ENCODE measurements around the gene PRICKLE1.

PRICKLE1 gene

DNA sequence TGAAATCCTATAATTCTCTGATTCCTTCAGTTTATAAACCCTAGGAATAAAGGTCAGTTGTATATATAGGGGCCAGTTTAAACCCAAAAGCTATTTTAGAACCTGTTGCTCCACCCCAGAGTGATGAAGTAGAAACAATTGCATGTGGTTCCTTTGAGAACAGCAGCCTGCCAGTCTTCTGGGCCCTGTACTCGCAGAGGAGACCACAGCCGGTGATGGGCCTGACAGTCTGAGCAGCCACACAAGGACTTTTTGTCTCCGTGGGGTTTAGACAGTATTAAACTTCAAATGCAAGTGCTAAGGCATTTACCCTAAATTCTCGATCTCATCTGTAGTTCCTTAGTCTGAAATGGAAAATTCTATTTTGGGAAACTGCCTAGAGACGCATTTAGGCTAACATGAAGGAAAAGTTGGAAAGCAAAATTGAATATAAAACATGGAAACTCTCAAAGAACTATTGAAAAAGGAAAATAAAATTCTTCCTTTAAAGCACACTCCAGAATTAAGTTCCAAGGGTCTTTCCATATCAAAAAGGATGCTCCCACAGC, 80.6 kb downstream of the PRICKLE1 start:
- no peak overlapping the region for H3K27ac ChIP-seq
- TF ChIP-seq, protein P1, sequence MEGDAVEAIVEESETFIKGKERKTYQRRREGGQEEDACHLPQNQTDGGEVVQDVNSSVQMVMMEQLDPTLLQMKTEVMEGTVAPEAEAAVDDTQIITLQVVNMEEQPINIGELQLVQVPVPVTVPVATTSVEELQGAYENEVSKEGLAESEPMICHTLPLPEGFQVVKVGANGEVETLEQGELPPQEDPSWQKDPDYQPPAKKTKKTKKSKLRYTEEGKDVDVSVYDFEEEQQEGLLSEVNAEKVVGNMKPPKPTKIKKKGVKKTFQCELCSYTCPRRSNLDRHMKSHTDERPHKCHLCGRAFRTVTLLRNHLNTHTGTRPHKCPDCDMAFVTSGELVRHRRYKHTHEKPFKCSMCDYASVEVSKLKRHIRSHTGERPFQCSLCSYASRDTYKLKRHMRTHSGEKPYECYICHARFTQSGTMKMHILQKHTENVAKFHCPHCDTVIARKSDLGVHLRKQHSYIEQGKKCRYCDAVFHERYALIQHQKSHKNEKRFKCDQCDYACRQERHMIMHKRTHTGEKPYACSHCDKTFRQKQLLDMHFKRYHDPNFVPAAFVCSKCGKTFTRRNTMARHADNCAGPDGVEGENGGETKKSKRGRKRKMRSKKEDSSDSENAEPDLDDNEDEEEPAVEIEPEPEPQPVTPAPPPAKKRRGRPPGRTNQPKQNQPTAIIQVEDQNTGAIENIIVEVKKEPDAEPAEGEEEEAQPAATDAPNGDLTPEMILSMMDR (conservative IDR thresholded peaks at IDR 0.05), result no peak

DNA sequence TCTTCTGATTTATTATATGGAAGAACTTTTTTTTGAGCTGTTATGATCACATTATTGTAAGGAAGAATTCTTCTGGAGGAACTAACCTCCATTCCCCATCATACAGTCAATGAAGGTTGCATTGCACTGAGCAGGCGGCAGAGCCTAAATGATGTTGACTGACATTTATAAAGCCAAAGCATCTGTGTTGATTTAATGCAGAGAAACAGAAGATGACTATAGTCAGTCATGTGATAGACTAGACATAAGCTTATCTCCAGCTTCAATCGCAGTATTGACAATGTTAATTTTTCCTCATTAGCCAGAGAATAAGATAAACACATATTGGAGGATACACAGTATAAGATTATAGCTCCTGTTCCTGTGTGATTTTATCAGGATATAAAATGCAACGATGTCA, 82.0 kb downstream of the PRICKLE1 start:
- TF ChIP-seq, protein P1 (conservative IDR thresholded peaks at IDR 0.05), result no peak
- no peak overlapping the region for H3K27ac ChIP-seq

DNA sequence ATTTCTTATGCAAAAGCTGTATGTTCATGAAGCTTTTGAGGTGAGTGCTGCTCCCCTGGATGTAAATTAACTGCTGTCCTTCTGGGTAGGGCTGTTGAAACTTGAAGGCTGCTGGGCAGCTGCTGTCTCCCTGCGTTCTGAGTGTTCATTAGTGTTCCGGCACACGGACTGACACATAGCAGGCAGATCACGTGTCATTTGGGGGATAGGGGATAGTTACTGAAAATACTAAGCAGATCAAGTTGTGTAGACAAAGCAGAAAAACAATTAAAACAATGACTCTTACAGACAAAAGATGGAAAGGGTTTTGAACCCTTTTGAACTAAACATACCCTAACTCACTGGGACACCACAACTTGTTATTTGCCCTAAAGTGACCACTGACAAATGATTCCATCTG, 82.5 kb downstream of the PRICKLE1 start:
- H3K27ac ChIP-seq, result no peak overlapping the region
- TF ChIP-seq, protein P1 (conservative IDR thresholded peaks at IDR 0.05), result no peak

DNA sequence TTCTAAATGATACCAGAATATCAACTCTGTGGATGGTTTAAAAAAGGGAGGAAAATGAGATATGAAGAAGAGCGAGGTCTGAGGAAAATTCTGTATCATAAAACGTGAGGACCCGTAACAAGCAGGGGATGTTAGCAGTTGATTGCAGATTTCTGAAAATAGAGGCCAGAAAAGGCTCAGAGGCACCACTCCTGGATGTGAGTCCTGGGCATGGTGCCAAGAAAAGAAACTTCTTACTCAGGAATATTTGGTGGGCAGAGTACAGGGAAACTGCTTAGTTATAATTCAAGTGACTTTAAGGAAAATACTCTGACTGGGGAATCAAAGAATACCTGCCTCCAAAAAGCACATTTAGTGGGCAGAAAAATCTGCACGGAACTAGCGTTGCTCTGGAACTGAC, 85.5 kb downstream of the PRICKLE1 start:
- TF ChIP-seq, protein P1 (conservative IDR thresholded peaks at IDR 0.05), result no peak

DNA sequence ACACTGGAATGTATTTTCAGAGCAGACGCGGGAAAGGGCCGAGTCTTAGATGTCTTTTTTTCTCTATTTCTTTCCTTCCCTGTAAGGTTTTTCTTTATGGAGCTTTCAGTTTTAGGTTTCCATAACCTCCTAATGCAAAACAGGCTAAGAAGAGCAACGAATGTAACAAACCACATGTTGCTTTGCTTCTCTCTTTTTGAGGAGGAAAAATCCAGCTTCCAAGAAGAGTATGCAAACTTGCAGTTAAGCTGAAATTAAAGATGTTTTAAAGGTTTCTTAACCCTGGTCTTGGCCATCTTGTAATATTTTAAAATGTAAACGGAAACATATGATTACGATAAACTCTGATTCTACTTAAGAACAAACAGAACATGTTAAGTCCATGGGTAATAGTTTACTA, 86.9 kb downstream of the PRICKLE1 start:
- no peak overlapping the region for H3K27ac ChIP-seq
- TF ChIP-seq, protein P1 (conservative IDR thresholded peaks at IDR 0.05), result no peak

More for the DNA sequence above, 85.5 kb downstream of the PRICKLE1 start:
- no peak overlapping the region for H3K27ac ChIP-seq

DNA sequence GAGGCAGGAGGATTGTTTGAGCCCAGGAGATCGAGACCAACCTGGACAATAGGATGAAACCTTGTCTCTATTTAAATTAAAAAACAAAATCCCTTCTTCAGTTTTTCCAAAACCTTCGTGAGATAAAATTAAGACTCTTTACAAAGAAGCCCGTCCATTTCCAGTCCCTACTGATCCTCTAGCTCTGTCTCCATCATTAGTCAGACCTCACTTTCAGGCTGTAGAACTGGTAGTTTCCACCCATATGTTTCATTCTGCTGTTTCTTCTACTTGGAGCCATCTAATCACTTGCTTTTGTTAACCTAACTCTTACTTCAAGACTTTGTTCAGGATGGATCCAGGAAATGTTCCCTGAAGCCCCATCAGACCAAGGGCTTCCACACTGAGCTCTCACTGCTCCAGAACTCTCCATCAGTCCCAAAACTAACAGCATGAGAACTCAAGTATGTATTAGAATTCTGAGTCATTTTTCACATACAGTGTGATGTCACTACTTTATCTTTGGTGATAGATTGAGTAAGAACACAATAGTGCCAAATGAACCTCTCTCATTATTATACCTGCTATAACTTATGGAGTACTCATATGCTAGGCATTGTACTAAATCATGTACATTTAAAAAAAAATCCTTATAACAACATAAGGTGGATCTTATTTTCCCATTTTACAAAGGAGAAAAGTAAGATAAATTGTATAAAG, 90.8 kb downstream of the PRICKLE1 start:
- no peak overlapping the region for H3K27ac ChIP-seq
- TF ChIP-seq, protein P1 (conservative IDR thresholded peaks at IDR 0.05), result no peak

DNA sequence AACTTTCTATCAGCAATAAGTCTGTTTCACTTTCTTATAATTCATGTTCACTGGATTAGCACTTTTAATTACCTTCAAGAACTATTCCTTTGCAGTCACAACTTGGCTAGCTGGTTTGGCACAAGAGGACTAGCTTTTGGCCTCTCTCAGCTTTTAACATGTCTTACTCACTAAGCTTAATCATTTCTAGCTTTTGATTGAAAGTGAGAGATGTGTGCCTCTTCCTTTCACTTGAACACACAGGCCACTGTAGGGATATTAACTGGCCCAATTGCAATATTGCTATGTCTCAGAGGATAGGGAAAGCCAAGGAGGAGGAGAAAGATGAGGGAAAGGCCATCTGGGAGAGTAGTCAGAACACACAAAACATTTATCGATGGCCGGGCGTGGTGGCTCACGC, 92.7 kb downstream of the PRICKLE1 start:
- TF ChIP-seq, protein P1 (conservative IDR thresholded peaks at IDR 0.05), result no peak
- no peak overlapping the region for H3K27ac ChIP-seq

All from VCaP (cell line).